Measurements from ENCODE around the gene RUFY3. TPM values are rescaled to one million over a fixed set of nuclear protein-coding genes. Genes with fewer than 3 reads are reported as not detected.

RUFY3 gene
- total and polyA plus RNA-seq, 4 donors: 17.2 to 122 (median 43.2) TPM

DNA sequence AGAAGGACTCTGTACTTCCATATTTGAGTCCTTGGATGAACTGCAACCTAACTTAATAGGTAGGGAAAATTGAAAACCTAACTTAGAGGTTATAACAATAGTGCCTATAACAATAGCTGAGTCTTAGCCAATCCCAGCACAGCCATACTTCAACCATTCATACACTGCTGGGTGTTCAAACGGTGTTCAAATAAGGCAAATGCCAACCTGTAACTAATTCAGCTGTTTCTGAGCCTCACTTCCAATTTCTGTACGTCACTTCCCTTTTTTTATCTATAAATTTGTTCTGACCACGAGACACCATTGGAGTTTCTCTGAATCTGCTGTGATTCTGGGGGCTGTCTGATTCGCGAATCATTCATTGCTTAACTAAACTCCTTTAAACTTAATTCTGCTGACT is 127.5 kb downstream of the RUFY3 start:
- WGBS, 2 donors: 44 to 74% methylated on average over 5 of the region's 5 CpGs
- H3K4me1 ChIP-seq (ENCODE audit: control insufficient read depth in 5 of 5, insufficient read depth in 5 of 5, low read length in 5 of 5): no peaks in the 10 kb centered on the region
- no peak overlapping the region for H3K9ac ChIP-seq (ENCODE audit: insufficient read depth in 1 of 2, low read length in 2 of 2)
- no peak for DNase-seq
- TF ChIP-seq, protein P1, sequence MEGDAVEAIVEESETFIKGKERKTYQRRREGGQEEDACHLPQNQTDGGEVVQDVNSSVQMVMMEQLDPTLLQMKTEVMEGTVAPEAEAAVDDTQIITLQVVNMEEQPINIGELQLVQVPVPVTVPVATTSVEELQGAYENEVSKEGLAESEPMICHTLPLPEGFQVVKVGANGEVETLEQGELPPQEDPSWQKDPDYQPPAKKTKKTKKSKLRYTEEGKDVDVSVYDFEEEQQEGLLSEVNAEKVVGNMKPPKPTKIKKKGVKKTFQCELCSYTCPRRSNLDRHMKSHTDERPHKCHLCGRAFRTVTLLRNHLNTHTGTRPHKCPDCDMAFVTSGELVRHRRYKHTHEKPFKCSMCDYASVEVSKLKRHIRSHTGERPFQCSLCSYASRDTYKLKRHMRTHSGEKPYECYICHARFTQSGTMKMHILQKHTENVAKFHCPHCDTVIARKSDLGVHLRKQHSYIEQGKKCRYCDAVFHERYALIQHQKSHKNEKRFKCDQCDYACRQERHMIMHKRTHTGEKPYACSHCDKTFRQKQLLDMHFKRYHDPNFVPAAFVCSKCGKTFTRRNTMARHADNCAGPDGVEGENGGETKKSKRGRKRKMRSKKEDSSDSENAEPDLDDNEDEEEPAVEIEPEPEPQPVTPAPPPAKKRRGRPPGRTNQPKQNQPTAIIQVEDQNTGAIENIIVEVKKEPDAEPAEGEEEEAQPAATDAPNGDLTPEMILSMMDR (IDR thresholded peaks at IDR 0.05; ENCODE audit: control extremely low read depth, extremely low read depth): no peak
- H3K9me3 ChIP-seq (ENCODE audit: control insufficient read depth in 4 of 4, insufficient read depth in 3 of 4, low read length in 3 of 4): peaks cover 0 to 2% (median 0%) of the 10 kb centered on the region in 4 donors
- H3K4me3 ChIP-seq: no peak overlapping the region
- H3K36me3 ChIP-seq (ENCODE audit: control insufficient read depth in 4 of 4, insufficient read depth in 4 of 4, low read length in 4 of 4): no peaks in the 10 kb centered on the region
- no peaks in the 10 kb centered on the region for H3K27me3 ChIP-seq (ENCODE audit: control insufficient read depth in 3 of 3, insufficient read depth in 3 of 3, low read length in 2 of 3)
- no peak overlapping the region for H3K27ac ChIP-seq (ENCODE audit: low read depth in 1 of 2, low read length in 1 of 2)
- ATAC-seq (ENCODE audit: insufficient read depth, low FRiP score): no peak

DNA sequence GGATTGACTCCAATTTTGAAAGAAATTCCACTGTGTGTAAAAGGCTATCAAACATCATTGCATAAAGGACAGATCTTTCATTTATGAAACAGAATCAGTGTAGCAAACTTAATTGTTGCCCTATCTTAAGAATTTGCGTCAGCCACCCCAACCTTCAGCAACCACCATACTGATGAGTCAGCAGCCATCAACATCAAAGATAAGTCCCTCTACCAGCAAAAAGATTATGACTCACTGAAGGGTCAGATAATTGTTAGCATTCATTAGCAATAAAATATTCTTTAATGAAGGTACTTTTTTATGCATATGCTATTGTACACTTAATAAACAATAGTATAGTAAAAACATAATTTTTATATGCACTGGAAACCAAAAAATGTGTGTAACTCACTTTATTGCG is 133.7 kb downstream of the RUFY3 start:
- H3K4me1 ChIP-seq (ENCODE audit: control insufficient read depth in 5 of 5, insufficient read depth in 5 of 5, low read length in 5 of 5): no peaks in the 10 kb centered on the region
- no peaks in the 10 kb centered on the region for H3K27me3 ChIP-seq (ENCODE audit: control insufficient read depth in 3 of 3, insufficient read depth in 3 of 3, low read length in 2 of 3)
- H3K36me3 ChIP-seq (ENCODE audit: control insufficient read depth in 4 of 4, insufficient read depth in 4 of 4, low read length in 4 of 4): no peaks in the 10 kb centered on the region
- no peak for ATAC-seq (ENCODE audit: insufficient read depth, low FRiP score)
- WGBS, 2 donors: 99 to 100% methylated on average over 2 of the region's 2 CpGs
- H3K27ac ChIP-seq (ENCODE audit: low read depth in 1 of 2, low read length in 1 of 2): no peak overlapping the region
- DNase-seq: no peak
- H3K4me3 ChIP-seq: no peak overlapping the region
- H3K9me3 ChIP-seq (ENCODE audit: control insufficient read depth in 4 of 4, insufficient read depth in 3 of 4, low read length in 3 of 4): peaks cover 0 to 2% (median 0%) of the 10 kb centered on the region in 4 donors
- H3K9ac ChIP-seq (ENCODE audit: insufficient read depth in 1 of 2, low read length in 2 of 2): no peak overlapping the region
- TF ChIP-seq, protein P1 (IDR thresholded peaks at IDR 0.05; ENCODE audit: control extremely low read depth, extremely low read depth): no peak

Small RNAs within 50 kb of the gene (small RNA-seq; reads per million reads assigned to genes)
- gene RF00026 (ENCODE audit: low replicate concordance) (not detected), gene RNU6-520P (ENCODE audit: low replicate concordance) (not detected), gene RNU6-784P (ENCODE audit: low replicate concordance) (not detected), gene RNU6-891P (ENCODE audit: low replicate concordance) (not detected)

Other genes starting within 250 kb of the RUFY3 start
- gene MUC7, start 249.8 kb upstream of the RUFY3 start, total RNA-seq: not detected
- gene MUC7, start 249.8 kb upstream of the RUFY3 start, polyA plus RNA-seq: not detected
- under 1 TPM in 1 of 2 donors, not detected in 1; 0.51 TPM for gene AMTN, start 203.4 kb upstream of the RUFY3 start, total RNA-seq
- gene AMTN, start 203.4 kb upstream of the RUFY3 start, polyA plus RNA-seq: not detected
- not detected for gene AMBN, start 129.7 kb upstream of the RUFY3 start, total RNA-seq
- not detected for gene AMBN, start 129.7 kb upstream of the RUFY3 start, polyA plus RNA-seq
- gene ENAM, start 93.2 kb upstream of the RUFY3 start, total RNA-seq: under 1 TPM; 0.11 to 0.28 TPM
- under 1 TPM; 0.06 TPM for gene ENAM, start 93.2 kb upstream of the RUFY3 start, polyA plus RNA-seq
- 100 to 1,000 TPM; 131 to 276 TPM for gene JCHAIN, start 55.5 kb upstream of the RUFY3 start, total RNA-seq
- gene JCHAIN, start 55.5 kb upstream of the RUFY3 start, polyA plus RNA-seq: 10 to 100 TPM; 18.3 to 91.8 TPM
- 10 to 100 TPM; 20.1 to 25.8 TPM for gene UTP3, start 33.4 kb upstream of the RUFY3 start, total RNA-seq
- 10 to 100 TPM; 30.5 to 32.0 TPM for gene UTP3, start 33.4 kb upstream of the RUFY3 start, polyA plus RNA-seq
- gene GRSF1, start 117.9 kb downstream of the RUFY3 start, total RNA-seq: 10 to 100 TPM; 50.3 to 64.6 TPM
- gene GRSF1, start 117.9 kb downstream of the RUFY3 start, polyA plus RNA-seq: 10 to 100 TPM; 28.5 to 44.7 TPM
- 10 to 100 TPM; 24.4 to 51.0 TPM for gene MOB1B, start 180.4 kb downstream of the RUFY3 start, total RNA-seq
- gene MOB1B, start 180.4 kb downstream of the RUFY3 start, polyA plus RNA-seq: 1 to 10 TPM; 6.1 to 7.7 TPM

Measured in lung (tissue), 13 donors.